Neural crest cell (in vitro differentiated cells): ENCODE data around the gene GPR162. TPM values are rescaled to one million over a fixed set of nuclear protein-coding genes. Genes with fewer than 3 reads are reported as not detected.
A peak's percentile ranks its signal among the peaks of the same experiment; 100 is the strongest.

Source experiments
- DNase-seq: peaks from one replicate; pipeline ENCODE4 v3.0.0; 2021; ENCODE audit warnings: low read depth, mixed read lengths, low spot score
- H3K27ac Mint-ChIP-seq: one replicate; pipeline ENCODE4 v1.8.0; 2021; ENCODE audit warnings: mild to moderate bottlenecking, mixed read lengths; ENCODE audit not compliant: unreplicated experiment
- H3K27me3 Mint-ChIP-seq: 2 replicates; pipeline ENCODE4 v1.8.0; 2021; ENCODE audit warnings: low read depth, mild to moderate bottlenecking, mixed read lengths
- H3K36me3 Mint-ChIP-seq: 2 replicates; pipeline ENCODE4 v1.8.0; 2021; ENCODE audit warnings: low read depth, mild to moderate bottlenecking, mixed read lengths
- H3K4me1 Mint-ChIP-seq: 2 replicates; pipeline ENCODE4 v1.8.0; 2021; ENCODE audit warnings: mixed read lengths
- H3K4me3 Mint-ChIP-seq: one replicate; pipeline ENCODE4 v1.8.0; 2021; ENCODE audit warnings: mild to moderate bottlenecking, mixed read lengths
- H3K9me3 Mint-ChIP-seq: 2 replicates; pipeline ENCODE4 v1.8.0; 2021; ENCODE audit warnings: mixed read lengths
- total RNA-seq: library from RNA; stranded (reverse); gene quantifications from 2 replicates; pipeline ENCODE4 v1.2.1, GENCODE V29; 2021
- TF ChIP-seq, protein P1 (sequence below): fragments of 200-600 bp; sonication (generic); conservative IDR thresholded peaks from 2 replicates; pipeline ENCODE4 v1.5.0; 2021; ENCODE audit warnings: antibody characterized with exemption, mild to moderate bottlenecking

The GPR162 gene
- total RNA-seq, 1 donor from 2014 or later = 16.4 TPM

DNA sequence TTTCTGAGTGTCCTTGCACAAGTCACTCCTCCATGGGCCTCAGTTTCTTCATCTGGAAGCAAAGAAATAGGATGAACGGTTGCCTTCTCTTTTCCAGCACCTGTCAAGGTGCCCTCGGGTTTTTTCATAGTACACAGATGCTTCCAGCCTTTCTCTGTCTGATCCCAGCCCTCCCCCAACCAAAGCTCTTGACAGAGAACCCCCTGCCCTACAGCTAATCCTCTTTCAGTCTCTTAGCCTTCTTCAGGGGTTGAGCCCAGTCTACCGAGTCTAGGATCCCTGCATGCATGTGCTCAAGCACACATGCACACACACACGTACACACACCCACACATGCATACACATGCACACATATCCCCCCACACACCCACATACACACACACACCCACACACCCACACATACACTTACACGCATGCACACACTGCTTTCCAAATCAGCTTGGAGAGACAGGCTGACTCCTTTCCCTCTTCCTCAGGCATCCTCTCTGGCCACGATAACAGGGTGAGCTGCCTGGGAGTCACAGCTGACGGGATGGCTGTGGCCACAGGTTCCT, 24.8 kb downstream of the GPR162 start:
- TF ChIP-seq, protein P1, sequence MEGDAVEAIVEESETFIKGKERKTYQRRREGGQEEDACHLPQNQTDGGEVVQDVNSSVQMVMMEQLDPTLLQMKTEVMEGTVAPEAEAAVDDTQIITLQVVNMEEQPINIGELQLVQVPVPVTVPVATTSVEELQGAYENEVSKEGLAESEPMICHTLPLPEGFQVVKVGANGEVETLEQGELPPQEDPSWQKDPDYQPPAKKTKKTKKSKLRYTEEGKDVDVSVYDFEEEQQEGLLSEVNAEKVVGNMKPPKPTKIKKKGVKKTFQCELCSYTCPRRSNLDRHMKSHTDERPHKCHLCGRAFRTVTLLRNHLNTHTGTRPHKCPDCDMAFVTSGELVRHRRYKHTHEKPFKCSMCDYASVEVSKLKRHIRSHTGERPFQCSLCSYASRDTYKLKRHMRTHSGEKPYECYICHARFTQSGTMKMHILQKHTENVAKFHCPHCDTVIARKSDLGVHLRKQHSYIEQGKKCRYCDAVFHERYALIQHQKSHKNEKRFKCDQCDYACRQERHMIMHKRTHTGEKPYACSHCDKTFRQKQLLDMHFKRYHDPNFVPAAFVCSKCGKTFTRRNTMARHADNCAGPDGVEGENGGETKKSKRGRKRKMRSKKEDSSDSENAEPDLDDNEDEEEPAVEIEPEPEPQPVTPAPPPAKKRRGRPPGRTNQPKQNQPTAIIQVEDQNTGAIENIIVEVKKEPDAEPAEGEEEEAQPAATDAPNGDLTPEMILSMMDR = no peak
- Mint-ChIP-seq H3K9me3 (no peaks in the 10 kb centered on the region), H3K4me1 (peaks cover 23% of the 10 kb centered on the region), H3K4me3 (peak overlapping the region; percentile 8), H3K27me3 (no peaks in the 10 kb centered on the region), H3K36me3 (peaks cover 19% of the 10 kb centered on the region), H3K27ac (no peak overlapping the region)
- DNase-seq = no peak

DNA sequence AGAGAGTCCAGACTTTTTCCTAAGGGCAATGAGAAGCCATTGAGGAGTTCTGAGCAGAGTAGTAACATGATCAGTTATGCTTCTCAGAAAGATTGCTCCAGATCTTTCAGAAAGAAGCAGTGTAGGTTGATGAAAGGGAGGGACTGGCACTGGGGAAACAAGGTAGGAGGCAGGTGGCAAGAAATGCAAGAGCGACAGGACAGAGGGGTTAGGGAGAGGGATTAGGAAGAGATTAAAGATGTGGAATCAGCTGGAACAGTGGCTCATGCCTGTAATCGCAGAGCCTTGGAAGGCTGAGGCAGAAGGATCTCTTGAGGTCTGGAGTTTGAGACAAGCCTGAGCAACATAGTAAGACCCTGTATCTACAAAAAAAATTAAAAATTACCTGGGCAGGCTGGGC, 26.1 kb downstream of the GPR162 start:
- peaks cover 2% of the 10 kb centered on the region for H3K27me3 Mint-ChIP-seq

DNA sequence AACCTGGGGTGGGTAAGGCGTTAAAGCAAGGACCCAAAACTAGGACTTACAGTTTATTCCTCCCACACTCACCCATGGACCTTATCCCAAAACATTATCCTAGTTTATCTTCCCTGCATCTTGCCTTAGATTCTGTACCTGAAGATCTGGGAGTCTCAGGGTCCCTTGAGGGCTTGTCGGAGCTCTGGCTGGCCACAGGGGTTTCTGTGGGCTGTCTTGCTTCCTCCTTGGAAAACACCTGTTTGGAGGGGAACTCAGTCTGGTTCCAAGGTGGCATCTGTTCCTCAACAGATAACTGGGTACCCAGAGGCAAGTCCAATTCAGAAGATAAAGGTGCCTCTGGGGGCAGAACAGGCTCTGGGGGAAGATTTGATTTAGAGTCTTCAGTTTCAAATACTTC, 27.8 kb downstream of the GPR162 start:
- DNase-seq = no peak
- no peaks in the 10 kb centered on the region for H3K9me3 Mint-ChIP-seq
- TF ChIP-seq, protein P1 = no peak
- no peak overlapping the region for H3K27ac Mint-ChIP-seq
- peaks cover 40% of the 10 kb centered on the region for H3K4me1 Mint-ChIP-seq
- peaks cover 2% of the 10 kb centered on the region for H3K27me3 Mint-ChIP-seq
- peak overlapping the region; percentile 98 for H3K4me3 Mint-ChIP-seq
- peaks cover 15% of the 10 kb centered on the region for H3K36me3 Mint-ChIP-seq

More for the DNA sequence above, 26.1 kb downstream of the GPR162 start:
- H3K9me3 Mint-ChIP-seq = no peaks in the 10 kb centered on the region
- DNase-seq = no peak
- peak overlapping the region; percentile 52 for H3K4me3 Mint-ChIP-seq
- H3K27ac Mint-ChIP-seq = no peak overlapping the region
- peaks cover 19% of the 10 kb centered on the region for H3K36me3 Mint-ChIP-seq
- H3K4me1 Mint-ChIP-seq = peaks cover 26% of the 10 kb centered on the region
- TF ChIP-seq, protein P1 = no peak

DNA sequence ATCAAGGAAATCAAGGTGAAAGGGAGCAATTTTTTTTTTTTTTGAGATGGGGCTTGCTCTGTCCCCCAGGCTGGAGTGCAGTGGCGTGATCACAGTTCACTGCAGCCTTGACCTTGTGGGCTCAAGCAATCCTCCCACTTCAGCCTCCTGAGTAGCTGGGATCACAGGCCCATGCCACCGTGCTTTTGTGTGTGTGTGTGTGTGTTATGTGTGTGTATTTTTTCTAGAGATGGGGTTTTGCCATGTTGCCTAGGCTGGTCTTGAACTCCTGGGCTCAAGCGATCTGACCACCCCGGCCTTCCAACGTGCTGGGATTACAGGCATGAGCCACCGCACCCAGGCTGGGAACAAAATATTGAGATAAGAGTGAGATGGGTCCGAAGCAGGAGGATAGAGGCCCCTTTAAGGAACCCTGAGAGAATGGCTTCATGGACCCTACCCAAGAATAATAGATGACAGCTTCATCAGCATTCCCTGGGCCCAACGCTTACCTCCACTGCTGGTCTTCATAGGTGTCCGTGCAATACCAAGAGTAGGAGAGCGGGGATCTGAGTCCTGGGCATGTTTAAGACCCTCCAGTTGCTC, 28.4 kb downstream of the GPR162 start:
- H3K27me3 Mint-ChIP-seq = peaks cover 2% of the 10 kb centered on the region
- H3K9me3 Mint-ChIP-seq = no peaks in the 10 kb centered on the region
- peaks cover 13% of the 10 kb centered on the region for H3K36me3 Mint-ChIP-seq
- peaks cover 40% of the 10 kb centered on the region for H3K4me1 Mint-ChIP-seq
- TF ChIP-seq, protein P1 = no peak
- H3K27ac Mint-ChIP-seq = peak overlapping the region; percentile 84
- no peak for DNase-seq
- peak overlapping the region; percentile 98 for H3K4me3 Mint-ChIP-seq

DNA sequence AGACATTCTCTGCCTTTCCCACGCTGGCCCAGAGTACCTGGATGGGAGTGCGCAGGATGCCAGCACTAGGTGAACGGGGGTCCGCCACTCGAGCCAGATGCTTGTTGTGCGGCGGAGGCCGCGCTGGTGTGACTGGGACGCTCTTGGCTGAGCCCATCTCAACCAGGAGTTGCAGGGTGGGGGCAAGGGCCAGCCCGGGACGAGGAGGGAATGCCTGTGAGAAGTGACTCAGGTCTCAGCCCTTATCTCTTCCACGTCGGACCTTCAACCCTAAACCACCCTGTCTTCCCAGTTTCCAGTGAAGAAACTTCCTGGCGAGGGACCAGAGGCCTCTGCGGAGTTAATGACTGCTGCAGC, 29.2 kb downstream of the GPR162 start:
- no peak for DNase-seq
- H3K9me3 Mint-ChIP-seq = no peaks in the 10 kb centered on the region
- peaks cover 40% of the 10 kb centered on the region for H3K4me1 Mint-ChIP-seq
- H3K27ac Mint-ChIP-seq = no peak overlapping the region
- TF ChIP-seq, protein P1 = no peak
- peaks cover 2% of the 10 kb centered on the region for H3K27me3 Mint-ChIP-seq
- H3K36me3 Mint-ChIP-seq = peaks cover 12% of the 10 kb centered on the region
- H3K4me3 Mint-ChIP-seq = peak overlapping the region; percentile 98
